GM18858 (cell line): ENCODE measurements around the gene ZCCHC9.

ENCODE experiments used
- ATAC-seq: cut with Tn5 transposase; IDR thresholded peaks from one replicate; pipeline ENCODE4 v1.9.1; 2021; ENCODE audit not compliant: unreplicated experiment

ZCCHC9 gene

DNA sequence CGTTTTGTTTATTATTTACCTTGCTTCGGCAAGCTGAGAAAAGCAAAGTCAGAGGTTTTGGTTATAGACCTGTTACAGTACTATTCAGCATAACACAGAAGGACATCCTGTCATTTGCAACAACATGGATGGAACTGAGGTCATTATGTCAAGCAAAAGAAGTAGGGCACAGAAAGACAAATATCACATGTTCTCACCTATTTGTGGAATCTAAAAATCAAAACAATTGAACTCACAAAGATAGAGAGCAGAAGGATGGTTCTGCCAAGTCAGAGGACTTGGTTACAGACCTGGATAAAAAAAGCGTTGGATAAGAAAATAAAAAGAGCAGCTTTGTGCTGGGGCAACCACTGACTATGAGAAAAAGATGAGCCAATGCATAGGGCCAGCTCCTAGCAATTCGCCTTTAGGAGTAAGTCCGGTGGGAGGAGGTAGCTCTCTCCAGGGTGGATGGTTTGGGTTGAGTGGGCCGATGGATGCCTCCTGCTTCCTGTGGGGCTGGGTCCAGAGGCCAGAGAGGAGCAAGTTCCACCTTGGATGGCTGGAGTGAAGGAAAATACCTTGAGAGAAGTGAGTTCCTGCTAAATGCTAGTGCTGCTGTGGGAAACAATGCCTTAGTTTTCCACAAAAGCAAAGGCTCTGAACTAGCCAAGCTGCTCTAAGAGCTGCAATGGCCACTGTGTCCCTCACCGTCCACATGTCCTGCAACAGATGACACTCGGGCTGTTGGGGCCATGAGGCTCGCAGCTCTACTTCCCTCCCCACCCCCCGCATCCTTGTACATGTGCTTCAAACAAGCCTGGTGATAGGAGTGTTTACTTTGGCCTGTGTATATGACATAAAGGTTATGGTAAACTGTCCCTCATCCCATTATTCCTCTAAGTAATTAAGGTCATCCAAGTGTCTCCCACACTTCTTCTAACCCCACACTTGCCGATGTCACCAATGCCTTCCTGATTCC lies 54.2 kb downstream of the ZCCHC9 start:
- ATAC-seq, result no peak

DNA sequence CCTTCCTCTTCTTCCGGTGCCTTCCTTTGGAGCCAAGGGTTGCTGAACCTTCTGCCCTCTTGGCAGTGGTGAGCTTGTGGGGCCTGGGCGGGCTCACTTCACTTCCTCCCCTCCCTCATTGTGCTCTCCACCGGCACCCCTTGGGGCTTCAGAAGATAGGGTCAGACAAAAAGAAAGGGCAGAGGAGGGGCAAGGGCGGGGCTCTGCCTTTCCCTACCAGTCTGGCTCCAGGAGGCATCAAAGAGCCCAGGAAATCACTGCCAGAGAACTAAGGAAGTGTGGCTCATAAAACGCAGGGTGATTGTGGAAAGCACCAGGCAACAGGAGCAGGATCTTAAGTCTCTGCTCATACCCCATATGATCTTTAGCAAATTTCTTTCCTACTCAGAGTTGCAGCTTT lies 57.7 kb downstream of the ZCCHC9 start:
- ATAC-seq, result no peak

DNA sequence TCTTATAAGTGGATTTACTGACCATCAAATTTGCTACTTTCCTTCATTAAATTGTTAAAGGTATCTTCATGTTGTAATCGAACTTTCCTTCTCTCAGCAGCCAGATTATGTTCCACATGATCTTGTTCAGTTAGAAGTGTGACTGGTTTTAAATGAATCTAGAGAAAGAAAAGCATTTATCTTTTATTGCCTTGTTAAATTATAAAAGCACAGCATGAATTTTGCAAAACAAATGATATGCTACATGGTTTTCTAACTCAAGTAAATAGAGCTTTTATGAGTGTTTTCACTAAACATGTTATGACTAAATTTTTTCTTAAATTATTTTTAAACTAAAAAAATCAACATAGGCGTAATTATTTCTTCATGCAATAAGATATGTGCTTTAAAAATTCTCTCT lies 58.5 kb downstream of the ZCCHC9 start:
- no peak for ATAC-seq

DNA sequence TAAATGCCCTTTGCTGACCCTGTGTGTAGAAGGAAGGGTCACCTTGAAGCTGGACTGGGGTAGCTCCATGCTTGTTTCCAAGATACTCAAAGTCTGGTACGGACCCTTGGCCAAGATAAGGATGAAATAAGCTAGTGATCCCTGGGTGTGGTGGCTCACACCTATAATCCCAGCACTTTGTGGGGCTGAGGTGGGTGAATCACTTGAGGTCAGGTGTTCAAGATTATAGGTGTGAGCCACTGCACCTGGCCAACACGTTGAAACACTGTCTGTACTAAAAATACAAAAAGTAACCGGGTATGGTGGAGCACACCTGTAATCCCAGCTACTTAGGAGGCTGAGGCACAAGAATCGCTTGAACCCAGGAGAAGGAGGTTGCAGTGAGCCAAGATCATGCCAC lies 59.3 kb downstream of the ZCCHC9 start:
- no peak for ATAC-seq

DNA sequence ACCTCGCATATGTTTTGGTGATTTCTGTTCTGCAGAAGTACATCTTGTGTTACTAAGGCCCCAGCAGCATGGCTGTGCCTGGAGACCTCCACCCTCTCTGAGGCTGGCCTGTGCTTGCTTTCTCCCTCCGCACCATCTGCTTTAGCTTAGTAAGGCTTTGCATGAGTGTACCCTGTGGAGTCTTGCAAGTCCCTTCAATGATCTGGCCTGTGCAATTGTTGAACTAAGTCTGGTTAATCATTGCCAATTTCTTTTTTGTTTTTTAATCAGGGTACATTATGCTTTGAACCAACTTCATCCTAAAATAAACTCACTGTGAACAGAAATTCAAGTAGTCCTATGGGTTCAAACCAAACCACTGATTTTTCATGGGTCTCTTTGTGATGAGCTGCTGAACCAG lies 60.2 kb downstream of the ZCCHC9 start:
- no peak for ATAC-seq
